Measurements from ENCODE around the gene C16orf89. TPM values are rescaled to one million over a fixed set of nuclear protein-coding genes. Genes with fewer than 3 reads are reported as not detected.
"Not testable (repeated sequence)": the region's sequence is repeated elsewhere in the genome, so short reads cannot be mapped to it uniquely, and the experiment has no call there.

The C16orf89 gene
- total RNA-seq, 4 donors from 2014 or later = 0.38 to 4.8 (median 2.4) TPM

- H3K4me3 ChIP-seq; H3K4me1 ChIP-seq; DNase-seq; H3K27me3 ChIP-seq; H3K27ac ChIP-seq; H3K9me3 ChIP-seq; intact Hi-C loops (cut with DNase I): not testable (repeated sequence)
- peaks cover 0 to 87% (median 5%) of the 10 kb centered on the region in 3 donors for H3K36me3 ChIP-seq
- 88 to 93% methylated on average over 5 to 11 of the region's 11 CpGs for WGBS, 2 donors
These were observed 20.0 kb upstream of the C16orf89 start for GRCh38 chr16:5085716-5086115.

- peaks cover 0 to 87% (median 0%) of the 10 kb centered on the region in 3 donors for H3K36me3 ChIP-seq
- intact Hi-C loops (cut with DNase I); H3K27ac ChIP-seq; H3K4me1 ChIP-seq; H3K27me3 ChIP-seq; DNase-seq; H3K4me3 ChIP-seq; H3K9me3 ChIP-seq: not testable (repeated sequence)
- TF ChIP-seq CTCF (IDR thresholded peaks at IDR 0.05) = peak in 5 of 6 experiments; percentile 23 to 67 (median 57)
- 60 to 71% methylated on average over 10 of the region's 10 CpGs for WGBS, 2 donors
These were observed 19.0 kb upstream of the C16orf89 start for GRCh38 chr16:5084802-5085201.

DNA sequence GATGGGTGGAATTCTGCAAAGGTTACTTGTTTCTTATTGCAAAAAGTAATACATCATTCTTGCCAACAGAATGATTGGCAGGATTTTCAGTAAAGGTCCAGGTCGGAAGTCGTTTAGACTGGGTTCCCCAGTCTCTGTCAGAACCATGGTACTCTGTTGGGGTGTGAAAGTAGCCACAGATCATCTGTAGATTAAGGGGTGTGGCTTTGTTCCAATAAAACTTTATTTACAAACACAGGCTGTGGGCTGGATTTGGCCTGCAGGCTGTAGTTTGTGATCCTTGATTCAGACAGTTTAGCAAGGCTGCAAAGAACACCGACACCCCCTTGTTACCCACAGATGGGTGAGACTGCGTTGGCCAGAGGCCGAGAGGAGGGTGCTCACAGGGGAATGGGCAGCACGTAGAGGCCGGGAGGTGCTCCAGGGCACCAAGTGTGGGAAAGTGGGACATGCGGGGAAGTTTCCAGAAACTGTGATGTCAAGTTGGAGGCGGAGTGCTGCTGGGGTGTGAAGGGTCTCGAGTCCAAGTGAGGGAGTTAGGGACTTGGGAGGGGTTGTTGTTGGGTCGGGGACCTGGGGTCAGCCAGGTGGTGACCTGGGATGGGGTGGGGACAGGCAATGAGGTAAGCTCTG lies 18.5 kb upstream of the C16orf89 start:
- H3K27me3 ChIP-seq; H3K4me1 ChIP-seq; H3K9me3 ChIP-seq; intact Hi-C loops (cut with DNase I); H3K4me3 ChIP-seq; H3K27ac ChIP-seq; DNase-seq: not testable (repeated sequence)
- WGBS, 2 donors = 75 to 80% methylated on average over 10 to 11 of the region's 11 CpGs
- H3K36me3 ChIP-seq = peaks cover 0 to 88% (median 0%) of the 10 kb centered on the region in 3 donors

DNA sequence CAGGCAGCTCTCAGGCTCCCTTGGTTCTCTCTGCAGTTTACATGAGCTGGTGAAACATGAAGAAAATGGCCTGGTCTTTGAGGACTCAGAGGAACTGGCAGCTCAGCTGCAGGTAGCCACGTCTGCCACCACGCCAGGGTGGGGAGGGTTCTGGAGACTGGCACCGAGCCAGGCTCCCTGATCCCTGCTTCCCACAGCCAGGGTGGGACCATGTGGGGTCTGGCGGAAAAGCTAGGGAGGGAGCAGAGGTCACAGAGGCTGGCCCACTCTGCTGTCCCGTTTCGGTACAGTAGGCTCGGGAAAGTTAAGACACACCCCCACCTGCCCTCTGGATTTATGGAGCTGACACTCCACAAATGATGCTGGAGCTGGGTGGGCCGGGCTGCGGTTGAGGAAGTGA lies 17.9 kb upstream of the C16orf89 start:
- H3K4me3 ChIP-seq; H3K27me3 ChIP-seq; H3K9me3 ChIP-seq; H3K27ac ChIP-seq; H3K4me1 ChIP-seq; intact Hi-C loops (cut with DNase I); DNase-seq: not testable (repeated sequence)
- H3K36me3 ChIP-seq = peaks cover 0 to 89% (median 0%) of the 10 kb centered on the region in 3 donors
- 70% methylated on average over 3 of the region's 9 CpGs; no CpG with 5 or more reads in 1 of the 2 donors for WGBS, 2 donors

DNA sequence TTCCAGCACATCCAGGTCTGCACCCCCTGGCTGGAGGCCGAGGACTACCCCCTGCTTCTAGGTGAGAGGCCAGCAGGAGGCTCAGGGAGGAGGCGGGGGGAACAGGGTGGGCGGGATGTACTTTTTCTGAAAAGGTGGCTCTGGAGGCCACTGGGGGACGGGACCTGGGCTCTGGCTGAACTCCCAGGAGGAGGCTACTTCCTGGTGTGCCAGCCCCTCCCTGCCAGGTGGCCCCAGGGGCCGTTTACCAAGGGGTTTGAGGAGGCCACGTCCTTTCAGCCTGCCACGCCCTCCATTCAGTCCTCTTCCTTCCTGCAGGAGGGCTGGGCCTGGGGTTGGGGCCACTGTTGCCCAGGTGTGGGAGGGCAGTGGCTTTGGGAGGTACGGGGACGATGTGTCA lies 15.2 kb upstream of the C16orf89 start:
- H3K4me3 ChIP-seq; intact Hi-C loops (cut with DNase I); H3K4me1 ChIP-seq; H3K9me3 ChIP-seq; DNase-seq; H3K27me3 ChIP-seq; H3K27ac ChIP-seq: not testable (repeated sequence)
- WGBS, 2 donors = 0 to 53% methylated on average over 1 to 5 of the region's 9 CpGs
- H3K36me3 ChIP-seq = peaks cover 0 to 95% (median 0%) of the 10 kb centered on the region in 3 donors

DNA sequence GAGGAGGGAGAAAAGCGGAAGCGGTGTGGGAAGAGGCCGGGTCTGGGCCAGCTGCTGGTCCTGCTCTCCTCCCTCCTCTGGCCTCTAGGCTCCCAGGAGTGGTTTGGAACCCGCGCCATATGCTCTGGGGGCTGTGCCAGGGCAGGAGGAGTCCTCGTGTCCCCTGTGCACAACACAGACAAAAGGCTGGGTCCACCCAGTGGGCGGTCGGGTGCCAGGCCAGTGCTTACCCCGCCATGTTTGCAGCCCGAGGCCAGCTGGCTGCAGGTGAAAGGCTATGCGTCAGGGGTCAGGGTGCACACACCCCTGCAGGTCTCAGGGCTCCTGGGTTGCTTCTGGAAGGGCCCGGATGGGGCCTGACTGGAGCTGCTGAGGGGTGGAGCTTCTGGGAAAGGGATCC lies 14.7 kb upstream of the C16orf89 start:
- H3K4me1 ChIP-seq; intact Hi-C loops (cut with DNase I); H3K9me3 ChIP-seq; H3K4me3 ChIP-seq; DNase-seq; H3K27ac ChIP-seq; H3K27me3 ChIP-seq: not testable (repeated sequence)
- peaks cover 0 to 95% (median 0%) of the 10 kb centered on the region in 3 donors for H3K36me3 ChIP-seq
- WGBS, 2 donors = 80 to 100% methylated on average over 1 to 2 of the region's 12 CpGs

DNA sequence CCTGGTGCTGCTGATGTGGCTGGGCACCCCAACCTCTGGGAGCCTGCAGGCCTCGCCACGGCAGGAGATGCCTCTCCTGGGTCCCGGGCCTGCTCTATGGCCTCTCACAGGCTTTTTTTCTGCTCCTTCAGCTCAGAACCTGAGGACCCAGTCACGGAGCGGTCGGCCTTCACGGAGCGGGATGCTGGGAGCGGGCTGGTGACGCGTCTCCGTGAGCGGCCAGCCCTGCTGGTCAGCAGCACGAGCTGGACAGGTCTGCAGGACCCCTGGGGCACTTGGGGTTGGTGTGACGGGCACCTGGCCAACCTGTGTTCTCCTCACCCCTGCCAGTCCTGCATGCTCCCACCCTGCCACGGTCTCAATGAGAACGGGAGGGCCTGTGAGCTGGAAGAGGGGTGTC lies 12.9 kb upstream of the C16orf89 start:
- Histone ChIP-seq H3K27me3 (no peaks in the 10 kb centered on the region), H3K4me3 (no peak overlapping the region), H3K27ac (no peak overlapping the region), H3K4me1 (peaks cover 0 to 9% (median 0%) of the 10 kb centered on the region in 3 donors), H3K36me3 (peaks cover 0 to 98% (median 0%) of the 10 kb centered on the region in 3 donors), H3K9me3 (no peaks in the 10 kb centered on the region)
- no peak for DNase-seq
- intact Hi-C loops (cut with DNase I) = no loop called here
- TF ChIP-seq POLR2A (IDR thresholded peaks at IDR 0.05) (no peak), CTCF (IDR thresholded peaks at IDR 0.05) (no peak)
- 92 to 94% methylated on average over 3 to 4 of the region's 17 CpGs for WGBS, 2 donors

GRCh38 chr16:5077304-5077703 lies 11.5 kb upstream of the C16orf89 start:
- no peak overlapping the region for H3K27ac ChIP-seq
- no peak overlapping the region for H3K4me3 ChIP-seq
- WGBS, 2 donors = 89 to 96% methylated on average over 10 to 12 of the region's 13 CpGs
- TF ChIP-seq POLR2A (IDR thresholded peaks at IDR 0.05) = no peak
- no peak for TF ChIP-seq CTCF (IDR thresholded peaks at IDR 0.05)
- no peak for DNase-seq
- H3K36me3 ChIP-seq = peaks cover 0 to 88% (median 0%) of the 10 kb centered on the region in 3 donors
- peaks cover 0 to 20% (median 7%) of the 10 kb centered on the region in 3 donors for H3K4me1 ChIP-seq
- no peaks in the 10 kb centered on the region for H3K27me3 ChIP-seq
- no peaks in the 10 kb centered on the region for H3K9me3 ChIP-seq
- intact Hi-C loops (cut with DNase I) = no loop called here
